OCI-LY7 (cell line): Measurements from ENCODE around the gene ZNF283.

Source experiments
- EZH2phosphoT487 ChIP-seq: fragments of 200-600 bp; sonication (generic); IDR thresholded peaks from 2 replicates; pipeline ENCODE4 v1.6.1; 2018; ENCODE audit warnings: low read depth, borderline replicate concordance, mild to moderate bottlenecking, mixed run types, antibody characterized with exemption, low read length, moderate library complexity, mixed read lengths
- TF ChIP-seq, protein P1 (sequence below): fragments of 200-600 bp; sonication (generic); conservative IDR thresholded peaks from 2 replicates; pipeline ENCODE4 v1.5.1; 2014; ENCODE audit warnings: mild to moderate bottlenecking, antibody characterized with exemption, low read length, moderate library complexity, mixed read lengths

DNA sequence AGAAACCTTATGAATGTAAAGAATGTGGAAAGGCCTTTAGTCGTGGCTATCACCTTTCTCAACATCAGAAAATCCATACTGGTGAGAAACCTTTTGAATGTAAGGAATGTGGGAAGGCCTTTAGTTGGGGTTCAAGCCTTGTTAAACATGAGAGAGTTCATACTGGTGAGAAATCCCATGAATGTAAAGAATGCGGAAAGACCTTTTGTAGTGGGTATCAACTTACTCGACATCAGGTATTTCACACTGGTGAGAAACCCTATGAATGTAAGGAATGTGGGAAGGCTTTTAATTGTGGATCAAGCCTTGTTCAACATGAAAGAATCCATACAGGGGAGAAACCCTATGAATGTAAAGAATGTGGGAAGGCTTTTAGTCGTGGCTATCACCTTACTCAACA is 20.8 kb downstream of the ZNF283 start:
- TF ChIP-seq, protein P1, sequence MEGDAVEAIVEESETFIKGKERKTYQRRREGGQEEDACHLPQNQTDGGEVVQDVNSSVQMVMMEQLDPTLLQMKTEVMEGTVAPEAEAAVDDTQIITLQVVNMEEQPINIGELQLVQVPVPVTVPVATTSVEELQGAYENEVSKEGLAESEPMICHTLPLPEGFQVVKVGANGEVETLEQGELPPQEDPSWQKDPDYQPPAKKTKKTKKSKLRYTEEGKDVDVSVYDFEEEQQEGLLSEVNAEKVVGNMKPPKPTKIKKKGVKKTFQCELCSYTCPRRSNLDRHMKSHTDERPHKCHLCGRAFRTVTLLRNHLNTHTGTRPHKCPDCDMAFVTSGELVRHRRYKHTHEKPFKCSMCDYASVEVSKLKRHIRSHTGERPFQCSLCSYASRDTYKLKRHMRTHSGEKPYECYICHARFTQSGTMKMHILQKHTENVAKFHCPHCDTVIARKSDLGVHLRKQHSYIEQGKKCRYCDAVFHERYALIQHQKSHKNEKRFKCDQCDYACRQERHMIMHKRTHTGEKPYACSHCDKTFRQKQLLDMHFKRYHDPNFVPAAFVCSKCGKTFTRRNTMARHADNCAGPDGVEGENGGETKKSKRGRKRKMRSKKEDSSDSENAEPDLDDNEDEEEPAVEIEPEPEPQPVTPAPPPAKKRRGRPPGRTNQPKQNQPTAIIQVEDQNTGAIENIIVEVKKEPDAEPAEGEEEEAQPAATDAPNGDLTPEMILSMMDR, result no peak
- no peak for TF ChIP-seq EZH2phosphoT487
